ENCODE data around the gene RCC2. TPM values are rescaled to one million over a fixed set of nuclear protein-coding genes. Genes with fewer than 3 reads are reported as not detected.
A peak's percentile ranks its signal among the peaks of the same experiment; 100 is the strongest.

RCC2 gene
- total RNA-seq, 3 donors from 2014 or later (not counting 1 experiment from before 2014, with no cell fraction given) = 55.2 to 76.8 (median 73.2) TPM

- WGBS (ENCODE audit: insufficient coverage) = under 1% methylated on average over 69 of the region's 78 CpGs
- no peaks in the 10 kb centered on the region for H3K27me3 ChIP-seq (ENCODE audit: control insufficient read depth, insufficient read depth, low read length)
- no peaks in the 10 kb centered on the region for H3K36me3 Mint-ChIP-seq
- peak overlapping the region; percentile 96 for H3K4me3 Mint-ChIP-seq
- peak overlapping the region; percentile 73 for H3K27ac ChIP-seq (ENCODE audit: low read length)
- peak overlapping the region; percentile 87 for H3K4me3 ChIP-seq (ENCODE audit: low read length)
- peaks cover 21 to 47% of the 10 kb centered on the region in 2 donors for H3K4me1 Mint-ChIP-seq
- peaks cover 7 to 20% of the 10 kb centered on the region in 2 donors for H3K27me3 Mint-ChIP-seq (ENCODE audit: low read depth in 2 of 2)
- H3K9me3 ChIP-seq (ENCODE audit: control insufficient read depth, insufficient read depth, low read length) = no peaks in the 10 kb centered on the region
- ATAC-seq (peak; percentile 48 to 75 (median 61)), DNase-seq (peak; percentile 64 to 78)
- intact Hi-C loops (cut with micrococcal nuclease) = no loop called here
- H3K9me3 Mint-ChIP-seq = no peaks in the 10 kb centered on the region
- H3K27ac Mint-ChIP-seq = peak overlapping the region; percentile 85 to 91
- H3K4me1 ChIP-seq (ENCODE audit: control insufficient read depth, insufficient read depth, low read length) = peaks cover 38% of the 10 kb centered on the region
- TF ChIP-seq CTCF (IDR thresholded peaks at IDR 0.05) = no peak
- no peaks in the 10 kb centered on the region for H3K36me3 ChIP-seq (ENCODE audit: control insufficient read depth, insufficient read depth, low read length)
These were observed 893 bp downstream of the RCC2 start for GRCh38 chr1:17438318-17439249.

GRCh38 chr1:17437580-17438317 is 1.7 kb downstream of the RCC2 start:
- WGBS (ENCODE audit: insufficient coverage) = under 1% methylated on average over 115 of the region's 115 CpGs
- Mint-ChIP-seq H3K4me3 (peak overlapping the region; percentile 96), H3K36me3 (no peaks in the 10 kb centered on the region), H3K9me3 (no peaks in the 10 kb centered on the region), H3K27ac (peak overlapping the region in 1 of 2 donors; percentile 68), H3K4me1 (peaks cover 21 to 51% of the 10 kb centered on the region in 2 donors), H3K27me3 (ENCODE audit: low read depth in 2 of 2) (peaks cover 5 to 13% of the 10 kb centered on the region in 2 donors)
- ATAC-seq = peak; percentile 31 to 43 (median 41)
- no peak for TF ChIP-seq CTCF (IDR thresholded peaks at IDR 0.05)
- Histone ChIP-seq H3K4me3 (ENCODE audit: low read length) (peak overlapping the region; percentile 48), H3K27me3 (ENCODE audit: control insufficient read depth, insufficient read depth, low read length) (no peaks in the 10 kb centered on the region), H3K36me3 (ENCODE audit: control insufficient read depth, insufficient read depth, low read length) (no peaks in the 10 kb centered on the region), H3K27ac (ENCODE audit: low read length) (peak overlapping the region; percentile 70), H3K9me3 (ENCODE audit: control insufficient read depth, insufficient read depth, low read length) (no peaks in the 10 kb centered on the region), H3K4me1 (ENCODE audit: control insufficient read depth, insufficient read depth, low read length) (peaks cover 39% of the 10 kb centered on the region)
- intact Hi-C loops (cut with micrococcal nuclease) = no loop called here
- peak; percentile 49 to 82 for DNase-seq

- H3K4me3 ChIP-seq (ENCODE audit: low read length) = peak overlapping the region; percentile 48
- H3K27ac Mint-ChIP-seq = peak overlapping the region; percentile 64 to 68
- under 1% methylated on average over 8 of the region's 9 CpGs for WGBS (ENCODE audit: insufficient coverage)
- H3K4me1 ChIP-seq (ENCODE audit: control insufficient read depth, insufficient read depth, low read length) = peaks cover 44% of the 10 kb centered on the region
- H3K9me3 Mint-ChIP-seq = no peaks in the 10 kb centered on the region
- no peaks in the 10 kb centered on the region for H3K9me3 ChIP-seq (ENCODE audit: control insufficient read depth, insufficient read depth, low read length)
- no peaks in the 10 kb centered on the region for H3K36me3 Mint-ChIP-seq
- H3K27me3 ChIP-seq (ENCODE audit: control insufficient read depth, insufficient read depth, low read length) = no peaks in the 10 kb centered on the region
- ATAC-seq = no peak
- H3K4me1 Mint-ChIP-seq = peaks cover 25 to 54% of the 10 kb centered on the region in 2 donors
- peak overlapping the region; percentile 70 for H3K27ac ChIP-seq (ENCODE audit: low read length)
- TF ChIP-seq CTCF (IDR thresholded peaks at IDR 0.05) = no peak
- intact Hi-C loops (cut with micrococcal nuclease) = no loop called here
- no peak for DNase-seq
- peak overlapping the region; percentile 77 for H3K4me3 Mint-ChIP-seq
- no peaks in the 10 kb centered on the region for H3K36me3 ChIP-seq (ENCODE audit: control insufficient read depth, insufficient read depth, low read length)
- H3K27me3 Mint-ChIP-seq (ENCODE audit: low read depth in 2 of 2) = peaks cover 5 to 13% of the 10 kb centered on the region in 2 donors
These were observed 2.3 kb downstream of the RCC2 start for GRCh38 chr1:17437260-17437579.

Measured in natural killer cell (primary cell).